H9 (cell line): ENCODE data around the gene RNASE9. TPM values are rescaled to one million over a fixed set of nuclear protein-coding genes. Genes with fewer than 3 reads are reported as not detected.

Source experiments
- DNase-seq: peaks from one replicate; pipeline ENCODE4 v3.0.0-alpha.2; 2017
- H2AFZ ChIP-seq: one replicate; pipeline ENCODE4 v1.6.1; 2013; ENCODE audit warnings: mild to moderate bottlenecking, low read length, control low read depth, moderate library complexity
- H2AK5ac ChIP-seq: 2 replicates; pipeline ENCODE4 v1.6.1; 2013; ENCODE audit warnings: low read length, control low read depth, mixed read lengths; ENCODE audit not compliant: insufficient read length
- H2BK120ac ChIP-seq: one replicate; pipeline ENCODE4 v1.6.1; 2013; ENCODE audit warnings: low read depth, mild to moderate bottlenecking, low read length, control low read depth, inconsistent platforms; ENCODE audit not compliant: poor library complexity, severe bottlenecking
- H2BK12ac ChIP-seq: 2 replicates; pipeline ENCODE4 v1.6.1; 2013; ENCODE audit warnings: low read length, control low read depth, mixed read lengths, low read depth; ENCODE audit not compliant: insufficient read length
- H2BK15ac ChIP-seq: 2 replicates; pipeline ENCODE4 v1.6.1; 2013; ENCODE audit warnings: low read depth, low read length, control low read depth
- H2BK20ac ChIP-seq: one replicate; pipeline ENCODE4 v1.6.1; 2013; ENCODE audit warnings: low read depth, mild to moderate bottlenecking, low read length, control low read depth, inconsistent platforms; ENCODE audit not compliant: poor library complexity, severe bottlenecking
- H2BK5ac ChIP-seq: 2 replicates; pipeline ENCODE4 v1.6.1; 2013; ENCODE audit warnings: low read length, control low read depth, mixed read lengths; ENCODE audit not compliant: insufficient read length
- H3K14ac ChIP-seq: 2 replicates; pipeline ENCODE4 v1.6.1; 2013; ENCODE audit warnings: low read length, control low read depth; ENCODE audit not compliant: insufficient read depth
- H3K18ac ChIP-seq: 2 replicates; pipeline ENCODE4 v1.6.1; 2013; ENCODE audit warnings: low read depth, mild to moderate bottlenecking, mixed read lengths, low read length, control low read depth; ENCODE audit not compliant: insufficient read length
- H3K23ac ChIP-seq: 2 replicates; pipeline ENCODE4 v1.6.1; 2013; ENCODE audit warnings: low read length, control low read depth, mixed read lengths, low read depth; ENCODE audit not compliant: insufficient read length
- H3K23me2 ChIP-seq: 2 replicates; pipeline ENCODE4 v1.6.1; 2013; ENCODE audit warnings: low read depth, mild to moderate bottlenecking, mixed read lengths, low read length, control low read depth; ENCODE audit not compliant: insufficient read length, poor library complexity, severe bottlenecking
- H3K27ac ChIP-seq: 2 replicates; pipeline ENCODE4 v1.5.1; 2013; ENCODE audit warnings: low read length, control low read depth, mixed read lengths, low read depth; ENCODE audit not compliant: insufficient read length
- H3K27me3 ChIP-seq: 2 replicates; pipeline ENCODE4 v1.6.1; 2013; ENCODE audit warnings: low read length, control low read depth, inconsistent platforms; ENCODE audit not compliant: insufficient read depth
- H3K4ac ChIP-seq: 2 replicates; pipeline ENCODE4 v1.6.1; 2013; ENCODE audit warnings: low read depth, mild to moderate bottlenecking, control low read depth, inconsistent platforms, low read length, moderate library complexity
- H3K4me1 ChIP-seq: 2 replicates; pipeline ENCODE4 v1.6.1; 2013; ENCODE audit warnings: low read length, control low read depth, inconsistent platforms; ENCODE audit not compliant: insufficient read depth
- H3K4me2 ChIP-seq: 2 replicates; pipeline ENCODE4 v1.6.1; 2013; ENCODE audit warnings: low read length, control low read depth, mixed read lengths; ENCODE audit not compliant: insufficient read length, insufficient read depth
- H3K56ac ChIP-seq: 2 replicates; pipeline ENCODE4 v1.6.1; 2013; ENCODE audit warnings: low read depth, mild to moderate bottlenecking, mixed read lengths, low read length, control low read depth; ENCODE audit not compliant: insufficient read length
- H3K79me1 ChIP-seq: 2 replicates; pipeline ENCODE4 v1.6.1; 2013; ENCODE audit warnings: low read depth, mild to moderate bottlenecking, moderate library complexity, low read length, control low read depth, inconsistent platforms; ENCODE audit not compliant: insufficient read depth, poor library complexity, severe bottlenecking
- H3K79me2 ChIP-seq: 2 replicates; pipeline ENCODE4 v1.6.1; 2013; ENCODE audit warnings: low read length, control low read depth, inconsistent platforms; ENCODE audit not compliant: insufficient read depth
- H3K9ac ChIP-seq: 2 replicates; pipeline ENCODE4 v1.6.1; 2013; ENCODE audit warnings: low read length, control low read depth, mixed read lengths; ENCODE audit not compliant: insufficient read length; ENCODE audit errors: extremely low read depth
- H3K9me3 ChIP-seq: one replicate; pipeline ENCODE4 v1.6.1; 2013; ENCODE audit warnings: low read depth, low read length, inconsistent platforms; ENCODE audit not compliant: control insufficient read depth
- H3T11ph ChIP-seq: one replicate; pipeline ENCODE4 v1.6.1; 2013; ENCODE audit warnings: mild to moderate bottlenecking, low read length, control low read depth, inconsistent platforms
- H4K20me1 ChIP-seq: one replicate; pipeline ENCODE4 v1.6.1; 2013; ENCODE audit not compliant: control insufficient read depth, insufficient read length, insufficient read depth
- H4K5ac ChIP-seq: 2 replicates; pipeline ENCODE4 v1.6.1; 2013; ENCODE audit warnings: low read depth, mild to moderate bottlenecking, mixed read lengths, low read length, control low read depth; ENCODE audit not compliant: insufficient read length
- H4K8ac ChIP-seq: replicated peaks from 2 replicates; pipeline ENCODE4 v1.6.1; 2013; ENCODE audit warnings: low read length, control low read depth, mixed read lengths, low read depth; ENCODE audit not compliant: insufficient read length
- H4K91ac ChIP-seq: 2 replicates; pipeline ENCODE4 v1.6.1; 2013; ENCODE audit warnings: low read depth, mild to moderate bottlenecking, moderate library complexity, mixed read lengths, low read length, control low read depth; ENCODE audit not compliant: insufficient read length
- H3K27ac Mint-ChIP-seq, 3 experiments: 2 replicates in 2 of 3; 3 replicates in 1 of 3; pipeline ENCODE4 v1.8.0; 2020 to 2021; ENCODE audit warnings: mixed read lengths in 3 of 3, mild to moderate bottlenecking in 1 of 3, moderate library complexity in 1 of 3
- H3K27me3 Mint-ChIP-seq: 2 replicates; pipeline ENCODE4 v1.8.0; 2021; ENCODE audit warnings: low read depth, mild to moderate bottlenecking, moderate library complexity, mixed read lengths
- H3K36me3 Mint-ChIP-seq, 3 experiments: 2 replicates in 2 of 3; 3 replicates in 1 of 3; pipeline ENCODE4 v1.8.0; 2020 to 2021; ENCODE audit warnings: low read depth in 3 of 3, mixed read lengths in 3 of 3; ENCODE audit not compliant: insufficient read depth in 1 of 3
- H3K4me1 Mint-ChIP-seq, 2 experiments: 2 replicates each; pipeline ENCODE4 v1.8.0; 2020; ENCODE audit warnings: mixed read lengths in 2 of 2
- H3K4me3 Mint-ChIP-seq, 2 experiments: 2 replicates in 1 of 2; 3 replicates in 1 of 2; pipeline ENCODE4 v1.8.0; 2020 to 2021; ENCODE audit warnings: mild to moderate bottlenecking in 2 of 2, mixed read lengths in 2 of 2, moderate library complexity in 1 of 2
- H3K9me3 Mint-ChIP-seq, 2 experiments: 2 replicates in 1 of 2; 3 replicates in 1 of 2; pipeline ENCODE4 v1.8.0; 2020; ENCODE audit warnings: mild to moderate bottlenecking in 2 of 2, mixed read lengths in 2 of 2, moderate library complexity in 1 of 2
- WGBS: extraction: QIAGEN DNeasy Blood & Tissue Kit; methylation state at CpG from one replicate; pipeline ENCODE4 v1.1.7; 2013; ENCODE audit warnings: missing lambda C conversion rate, low lambda C conversion rate, mixed read lengths; ENCODE audit not compliant: insufficient read length; ENCODE audit errors: extremely low coverage; 5-methylcytosine and 5-hydroxymethylcytosine counted together
- total RNA-seq: library from RNA; stranded (reverse); gene quantifications from 2 replicates; pipeline ENCODE4 v1.2.1, GENCODE V29; 2021
- TF ChIP-seq, protein P1 (sequence below): fragments of 200-600 bp; sonication (generic); conservative IDR thresholded peaks from 3 replicates; pipeline ENCODE4 v1.8.0; 2021; ENCODE audit warnings: antibody characterized with exemption, mild to moderate bottlenecking

The RNASE9 gene
- total RNA-seq, 1 experiment from 2014 or later: not detected

DNA sequence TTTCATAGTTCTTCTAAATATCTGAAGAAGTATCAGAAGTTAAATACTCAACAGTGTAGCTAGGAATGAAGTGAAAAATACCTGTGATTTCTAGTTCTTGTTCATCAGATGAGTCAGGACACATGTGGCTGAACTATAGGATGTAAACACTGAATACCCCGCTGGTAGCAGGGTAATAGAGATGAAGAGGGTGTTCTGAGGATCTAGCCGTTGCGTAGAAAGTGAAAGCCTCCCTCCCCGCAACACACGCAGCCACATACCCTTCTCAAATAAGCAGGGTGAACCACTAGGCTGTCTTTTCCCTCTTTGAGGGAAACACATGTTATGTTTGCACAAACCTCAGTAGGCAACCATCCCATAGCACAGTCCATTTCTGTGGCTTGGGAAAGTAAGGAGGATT is 46.8 kb upstream of the RNASE9 start:
- no peak for DNase-seq
- no peaks in the 10 kb centered on the region for H3K79me1 ChIP-seq
- no peak overlapping the region for H4K91ac ChIP-seq
- H2BK12ac ChIP-seq: no peak overlapping the region
- peaks cover 8 to 9% of the 10 kb centered on the region in 2 experiments for H3K4me1 Mint-ChIP-seq
- no peak overlapping the region for H3K4ac ChIP-seq
- H3K56ac ChIP-seq: no peak overlapping the region
- H3K4me2 ChIP-seq: no peak overlapping the region
- H3K27me3 ChIP-seq: no peaks in the 10 kb centered on the region
- H4K20me1 ChIP-seq: no peaks in the 10 kb centered on the region
- no peak overlapping the region for H2BK20ac ChIP-seq
- no peak overlapping the region for H3K4me3 Mint-ChIP-seq
- no peaks in the 10 kb centered on the region; the same call in 1 of the 2 replicates for H3K4me1 ChIP-seq
- H3K27ac ChIP-seq: no peak overlapping the region
- no peak overlapping the region for H2BK15ac ChIP-seq
- H3T11ph ChIP-seq: no peak overlapping the region
- H3K79me2 ChIP-seq: no peaks in the 10 kb centered on the region
- TF ChIP-seq, protein P1, sequence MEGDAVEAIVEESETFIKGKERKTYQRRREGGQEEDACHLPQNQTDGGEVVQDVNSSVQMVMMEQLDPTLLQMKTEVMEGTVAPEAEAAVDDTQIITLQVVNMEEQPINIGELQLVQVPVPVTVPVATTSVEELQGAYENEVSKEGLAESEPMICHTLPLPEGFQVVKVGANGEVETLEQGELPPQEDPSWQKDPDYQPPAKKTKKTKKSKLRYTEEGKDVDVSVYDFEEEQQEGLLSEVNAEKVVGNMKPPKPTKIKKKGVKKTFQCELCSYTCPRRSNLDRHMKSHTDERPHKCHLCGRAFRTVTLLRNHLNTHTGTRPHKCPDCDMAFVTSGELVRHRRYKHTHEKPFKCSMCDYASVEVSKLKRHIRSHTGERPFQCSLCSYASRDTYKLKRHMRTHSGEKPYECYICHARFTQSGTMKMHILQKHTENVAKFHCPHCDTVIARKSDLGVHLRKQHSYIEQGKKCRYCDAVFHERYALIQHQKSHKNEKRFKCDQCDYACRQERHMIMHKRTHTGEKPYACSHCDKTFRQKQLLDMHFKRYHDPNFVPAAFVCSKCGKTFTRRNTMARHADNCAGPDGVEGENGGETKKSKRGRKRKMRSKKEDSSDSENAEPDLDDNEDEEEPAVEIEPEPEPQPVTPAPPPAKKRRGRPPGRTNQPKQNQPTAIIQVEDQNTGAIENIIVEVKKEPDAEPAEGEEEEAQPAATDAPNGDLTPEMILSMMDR: no peak
- peaks cover 5% of the 10 kb centered on the region for H3K23me2 ChIP-seq
- WGBS: no CpG with 5 or more reads among the region's 5 CpGs
- no peak overlapping the region for H4K8ac ChIP-seq
- H3K9me3 Mint-ChIP-seq: no peaks in the 10 kb centered on the region; a peak in 1 of 5 replicates
- no peak overlapping the region for H3K27ac Mint-ChIP-seq
- H2BK5ac ChIP-seq: no peak overlapping the region
- H3K14ac ChIP-seq: no peak overlapping the region
- H3K18ac ChIP-seq: no peak overlapping the region
- no peak overlapping the region for H2AK5ac ChIP-seq
- no peaks in the 10 kb centered on the region for H3K27me3 Mint-ChIP-seq
- H4K5ac ChIP-seq: no peak overlapping the region
- H2AFZ ChIP-seq: no peak overlapping the region
- no peak overlapping the region for H3K23ac ChIP-seq
- H3K36me3 Mint-ChIP-seq: no peaks in the 10 kb centered on the region
- no peak overlapping the region for H3K9ac ChIP-seq
- H3K9me3 ChIP-seq: no peaks in the 10 kb centered on the region
- H2BK120ac ChIP-seq: no peak overlapping the region
